HTR-8/SVneo (cell line): ENCODE data around the gene FCHSD2.

ENCODE experiments used
- DNase-seq: peaks from one replicate; pipeline ENCODE4 v3.0.0; 2011; ENCODE audit warnings: low spot score, mixed read lengths; ENCODE audit not compliant: insufficient read length
- FAIRE-seq: peaks from 2 replicates; lab custom pipeline; 2011; peaks lifted over from hg19 to GRCh38; lab: Jason Lieb, UNC

Gene FCHSD2

GRCh38 chr11:72904016-72904415 is 238.1 kb downstream of the FCHSD2 start:
- no peak for FAIRE-seq
- no peak for DNase-seq

- DNase-seq = no peak
- no peak for FAIRE-seq
These were observed 240.7 kb downstream of the FCHSD2 start for GRCh38 chr11:72901374-72901773.

- FAIRE-seq (no peak), DNase-seq (no peak)
These were observed 242.1 kb downstream of the FCHSD2 start for GRCh38 chr11:72900013-72900412.

- no peak for DNase-seq
- no peak for FAIRE-seq
These were observed 242.9 kb downstream of the FCHSD2 start for GRCh38 chr11:72899238-72899637.

- DNase-seq (no peak), FAIRE-seq (no peak)
These were observed 244.6 kb downstream of the FCHSD2 start for GRCh38 chr11:72897506-72897905.

GRCh38 chr11:72896431-72896830 is 245.7 kb downstream of the FCHSD2 start:
- FAIRE-seq (no peak), DNase-seq (no peak)

GRCh38 chr11:72890881-72891280 is 251.2 kb downstream of the FCHSD2 start:
- DNase-seq (no peak), FAIRE-seq (no peak)

- DNase-seq (no peak), FAIRE-seq (no peak)
These were observed 255.5 kb downstream of the FCHSD2 start for GRCh38 chr11:72886619-72887018.

GRCh38 chr11:72885749-72886609 is 256.1 kb downstream of the FCHSD2 start:
- FAIRE-seq = no peak
- no peak for DNase-seq

GRCh38 chr11:72876147-72876546 is 266.0 kb downstream of the FCHSD2 start:
- no peak for FAIRE-seq
- DNase-seq = no peak

- DNase-seq = no peak
- FAIRE-seq = no peak
These were observed 266.4 kb downstream of the FCHSD2 start for GRCh38 chr11:72875736-72876135.

GRCh38 chr11:72872012-72872411 is 270.1 kb downstream of the FCHSD2 start:
- DNase-seq (no peak), FAIRE-seq (no peak)

GRCh38 chr11:72871119-72871518 is 271.0 kb downstream of the FCHSD2 start:
- FAIRE-seq (no peak), DNase-seq (no peak)

- FAIRE-seq = no peak
- no peak for DNase-seq
These were observed 272.3 kb downstream of the FCHSD2 start for GRCh38 chr11:72869831-72870230.

- FAIRE-seq = no peak
- no peak for DNase-seq
These were observed 274.1 kb downstream of the FCHSD2 start for GRCh38 chr11:72867970-72868369.

GRCh38 chr11:72864702-72865655 is 277.1 kb downstream of the FCHSD2 start:
- no peak for FAIRE-seq
- no peak for DNase-seq

- no peak for FAIRE-seq
- no peak for DNase-seq
These were observed 278.2 kb downstream of the FCHSD2 start for GRCh38 chr11:72863916-72864315.

- DNase-seq (no peak), FAIRE-seq (no peak)
These were observed 279.0 kb downstream of the FCHSD2 start for GRCh38 chr11:72863091-72863490.

GRCh38 chr11:72860592-72860991 is 281.5 kb downstream of the FCHSD2 start:
- DNase-seq = no peak
- FAIRE-seq = no peak

- no peak for FAIRE-seq
- DNase-seq = no peak
These were observed 282.1 kb downstream of the FCHSD2 start for GRCh38 chr11:72860010-72860409.

- FAIRE-seq (no peak), DNase-seq (no peak)
These were observed 283.0 kb downstream of the FCHSD2 start for GRCh38 chr11:72859126-72859525.
